NCI-H128 (cell line): ENCODE results near the gene GAL3ST2.
"Not testable (repeated sequence)": the region's sequence is repeated elsewhere in the genome, so short reads cannot be mapped to it uniquely, and the experiment has no call there.

Experiments
- DNase-seq: peaks from one replicate; lab custom pipeline; 2025; ENCODE audit not compliant: unreplicated experiment; lab: John Stamatoyannopoulos, UW

GAL3ST2 gene

DNA sequence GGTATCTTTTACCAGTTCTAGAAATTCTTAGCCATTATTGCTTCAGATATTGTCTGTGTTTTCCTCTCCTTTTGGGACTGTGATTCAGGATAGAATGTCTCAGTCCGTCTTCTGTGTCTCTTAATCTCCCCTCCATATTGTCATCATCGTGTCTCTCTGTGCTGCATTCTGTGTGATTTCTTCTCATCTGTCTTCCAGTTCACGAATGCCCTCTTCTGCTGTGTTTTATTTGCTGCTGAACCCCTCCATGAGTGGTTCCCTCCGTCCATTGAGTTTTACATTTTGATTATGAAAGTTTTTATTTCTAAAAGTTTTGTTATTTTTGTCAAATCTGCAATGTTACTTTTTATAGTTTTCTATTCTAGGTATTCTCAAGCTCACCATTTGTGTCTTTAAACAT, 30.5 kb upstream of the GAL3ST2 start:
- no peak for DNase-seq

DNA sequence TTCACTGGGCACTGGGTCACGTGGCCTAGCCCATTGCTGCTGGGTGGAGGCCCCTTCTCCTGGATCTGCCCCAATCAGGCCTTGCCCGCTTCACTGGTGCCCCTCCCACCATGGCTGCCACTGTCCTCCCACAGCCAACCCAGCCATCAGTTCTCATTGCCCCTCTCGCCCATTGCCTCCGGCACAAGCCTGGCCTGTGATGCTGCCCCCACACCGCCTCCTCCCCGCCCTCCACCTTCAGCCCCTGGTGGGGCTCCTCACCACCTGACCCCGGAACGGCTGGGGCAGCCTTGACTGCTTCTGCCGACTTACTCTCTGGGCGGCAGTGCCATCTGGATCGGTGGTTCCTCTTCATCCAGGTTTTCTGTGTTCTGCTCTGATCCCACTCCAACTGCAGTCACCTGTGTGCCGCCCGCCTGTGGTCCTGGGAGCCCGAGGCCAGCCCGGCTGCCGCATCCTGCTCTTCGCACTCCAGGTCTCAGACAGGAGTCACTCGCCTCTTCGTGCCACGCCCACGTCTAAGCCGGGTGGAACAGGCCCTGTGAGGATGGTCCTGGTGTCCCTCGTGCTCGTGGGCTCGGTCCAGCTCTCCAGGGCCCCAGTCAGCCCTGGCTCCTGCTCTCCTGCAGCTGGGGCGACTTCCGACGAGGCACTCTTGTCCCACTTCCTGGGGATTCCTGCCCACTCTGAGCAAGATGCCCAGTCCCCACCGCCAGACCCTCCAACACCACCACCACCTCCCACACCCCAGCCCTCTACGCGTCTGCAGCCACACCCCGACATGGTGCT, 28.0 kb upstream of the GAL3ST2 start:
- no peak for DNase-seq

DNA sequence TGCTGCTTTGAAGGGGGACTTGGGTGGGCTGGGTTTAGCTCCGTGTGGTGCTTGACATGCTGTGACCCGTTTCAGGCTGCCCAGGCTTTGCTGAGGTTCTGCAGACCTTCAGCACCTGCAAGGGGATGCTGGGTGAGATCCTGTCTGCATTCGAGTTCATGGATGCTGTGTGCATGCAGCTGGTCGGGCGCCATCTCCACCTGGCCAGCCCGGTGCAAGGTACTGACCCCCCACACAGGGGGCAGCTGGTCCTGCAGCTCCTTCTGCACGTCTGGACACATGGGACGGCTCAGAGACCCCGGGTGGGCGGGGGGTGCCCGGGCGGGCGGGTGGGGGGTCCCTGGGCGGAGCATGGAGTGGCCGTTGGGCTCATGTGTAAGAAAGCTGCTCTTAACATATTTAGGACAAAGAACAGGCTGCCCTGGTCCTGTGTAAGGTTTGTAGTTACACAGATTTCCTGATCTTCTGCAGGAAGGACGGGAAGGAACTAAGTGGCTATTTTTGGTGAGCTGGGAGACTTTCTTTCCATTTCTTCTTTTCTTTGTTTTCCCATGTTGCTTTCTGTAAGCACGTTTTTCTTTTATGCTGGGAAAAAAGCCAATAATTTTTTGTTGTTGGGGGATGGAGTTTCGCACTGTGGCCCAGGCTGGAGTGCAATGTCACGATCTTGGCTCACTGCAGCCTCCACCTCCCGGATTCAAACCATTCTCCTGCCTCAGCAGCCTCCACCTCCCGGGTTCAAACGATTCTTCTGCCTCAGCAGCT, 26.4 kb upstream of the GAL3ST2 start:
- DNase-seq: no peak

DNA sequence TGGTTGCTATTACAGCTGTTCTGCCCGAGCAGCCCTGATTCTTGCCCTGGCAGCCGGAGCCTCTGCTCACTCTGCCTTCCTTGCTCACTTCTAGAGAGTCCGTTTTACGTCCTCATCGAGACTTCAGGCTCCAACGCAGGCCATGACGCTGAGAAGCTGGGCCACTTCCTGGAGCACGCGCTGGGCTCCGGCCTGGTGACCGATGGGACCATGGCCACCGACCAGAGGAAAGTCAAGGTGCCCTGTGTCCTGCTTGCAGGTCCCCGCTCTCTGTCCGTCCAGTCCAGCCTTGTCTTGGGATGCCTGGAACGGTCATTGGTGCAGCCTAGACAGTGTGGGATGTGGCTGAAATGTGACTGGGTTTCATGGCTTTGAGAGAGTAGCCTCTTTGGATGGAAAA, 25.5 kb upstream of the GAL3ST2 start:
- no peak for DNase-seq

DNA sequence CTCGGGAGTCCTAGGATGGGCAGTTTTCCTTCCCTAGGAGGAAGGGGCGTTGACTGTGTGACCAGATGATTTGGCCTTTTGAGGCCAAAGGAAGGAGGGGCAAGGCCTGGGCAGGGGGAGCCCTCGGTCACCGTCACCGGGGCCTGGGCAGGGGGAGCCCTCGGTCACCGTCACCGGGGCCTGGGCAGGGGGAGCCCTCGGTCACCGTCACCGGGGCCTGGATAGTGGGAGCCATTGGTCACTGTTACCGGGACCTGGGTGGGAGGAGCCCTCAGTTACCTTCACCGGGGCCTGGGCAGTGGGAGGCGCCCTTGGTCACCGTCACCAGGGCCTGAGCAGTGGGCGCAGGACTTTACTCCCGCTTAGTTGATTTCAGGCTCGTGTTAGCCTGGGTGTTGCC, 24.8 kb upstream of the GAL3ST2 start:
- no peak for DNase-seq

DNA sequence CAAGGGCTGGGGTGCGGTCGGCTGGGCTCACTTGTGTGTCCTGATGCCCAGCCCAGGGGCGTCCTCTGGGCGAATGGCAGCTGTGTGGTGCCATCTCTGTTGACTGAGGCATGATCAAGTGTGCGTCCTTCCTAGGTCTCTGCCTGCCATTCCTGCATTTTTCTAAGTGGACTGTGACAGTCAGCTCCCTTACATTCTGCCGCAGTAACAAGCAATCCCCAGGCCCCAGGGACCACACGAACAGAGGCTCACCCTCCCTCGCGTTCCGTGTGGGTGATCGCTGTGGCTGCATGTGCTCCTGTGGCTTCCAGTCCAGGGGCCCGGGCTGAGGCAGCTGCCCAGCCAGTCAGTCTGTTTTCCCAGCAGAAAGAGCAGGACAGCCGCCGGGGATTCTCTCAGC, 24.4 kb upstream of the GAL3ST2 start:
- no peak for DNase-seq

DNA sequence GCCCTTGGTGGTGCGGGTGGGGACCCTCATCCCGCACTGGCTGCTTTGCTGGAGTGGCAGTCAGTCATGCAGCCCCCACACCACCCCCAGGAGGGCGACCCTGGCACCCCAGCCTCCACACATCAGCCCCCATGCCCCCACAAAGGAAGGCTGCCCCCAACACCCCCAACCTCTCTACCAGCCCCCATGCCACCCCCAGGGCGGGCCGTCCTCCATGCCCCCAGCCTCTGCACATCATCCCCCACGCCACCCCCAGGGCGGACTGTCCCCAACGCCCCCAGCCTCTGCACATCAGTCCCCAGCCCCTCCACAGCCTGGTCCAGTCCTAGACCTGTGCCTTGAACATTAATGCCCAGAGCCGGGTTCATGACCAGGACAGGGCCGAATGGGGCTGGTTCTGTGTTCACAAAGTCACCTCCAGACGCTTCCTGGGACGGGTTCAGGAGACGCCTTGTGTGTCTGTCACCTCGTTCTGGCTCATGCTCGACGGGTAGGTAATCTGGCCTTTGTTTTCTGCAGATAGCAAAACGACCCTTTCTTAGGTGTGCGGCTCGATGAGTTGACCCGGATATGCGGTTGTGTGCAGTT, 23.8 kb upstream of the GAL3ST2 start:
- no peak for DNase-seq

DNA sequence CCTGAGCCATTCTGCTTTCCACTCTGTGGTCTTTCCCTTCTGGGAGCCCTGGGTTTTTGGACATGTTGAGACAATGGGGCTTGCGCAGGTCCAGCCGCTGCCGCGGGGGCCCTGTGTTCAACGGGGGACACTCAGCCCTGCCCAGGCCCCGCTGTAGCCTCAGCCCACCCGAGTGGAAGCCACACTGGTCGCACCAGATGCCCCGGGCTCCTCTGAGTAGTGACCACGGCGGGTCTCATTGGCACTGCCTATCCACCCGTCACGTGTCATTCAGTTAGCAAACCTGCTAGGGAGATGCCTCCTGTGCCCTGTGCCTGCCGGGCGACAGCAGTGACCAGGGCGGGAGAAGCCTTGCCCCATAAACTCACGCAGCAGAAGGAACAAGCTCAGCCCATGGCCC, 23.1 kb upstream of the GAL3ST2 start:
- DNase-seq: no peak

DNA sequence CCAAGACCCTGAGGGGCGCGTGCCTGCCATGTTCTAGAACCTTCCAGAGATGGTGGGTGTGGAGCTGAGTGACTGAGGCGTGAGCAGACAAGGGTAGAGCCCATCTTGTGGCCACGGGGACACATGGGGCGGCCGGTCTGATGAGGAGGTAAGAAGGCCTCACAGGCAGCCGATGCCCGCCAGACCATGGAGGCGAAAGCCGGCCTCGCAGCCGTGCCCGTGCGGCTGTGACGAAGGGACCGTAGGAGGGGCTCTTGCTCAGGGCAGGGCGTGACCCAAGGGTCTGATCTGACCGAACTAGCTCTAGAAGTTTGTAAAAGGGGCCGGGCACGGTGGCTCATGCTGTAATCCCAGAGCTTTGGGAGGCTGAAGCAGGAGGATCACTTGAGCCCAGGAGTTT, 22.6 kb upstream of the GAL3ST2 start:
- no peak for DNase-seq

DNA sequence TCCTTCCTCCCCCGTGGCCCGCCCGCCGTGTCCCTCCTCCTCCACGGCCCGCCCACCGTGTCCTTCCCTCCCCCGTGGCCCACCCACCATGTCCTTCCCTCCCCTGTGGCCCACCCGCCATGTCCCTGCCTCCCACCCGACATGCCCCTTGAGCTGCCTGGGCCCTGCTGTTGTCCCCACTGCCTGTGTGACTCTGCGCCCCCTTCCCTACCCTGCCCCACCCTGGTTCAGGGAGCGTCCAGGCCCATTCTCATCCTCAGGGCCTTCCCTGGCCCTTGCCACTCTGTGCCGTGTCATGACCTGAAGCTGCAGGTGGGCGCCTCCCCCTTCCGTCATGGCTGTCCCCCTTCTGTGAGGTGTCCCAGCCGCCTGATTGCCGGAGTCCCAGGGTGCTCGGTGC, 21.5 kb upstream of the GAL3ST2 start:
- no peak for DNase-seq

DNA sequence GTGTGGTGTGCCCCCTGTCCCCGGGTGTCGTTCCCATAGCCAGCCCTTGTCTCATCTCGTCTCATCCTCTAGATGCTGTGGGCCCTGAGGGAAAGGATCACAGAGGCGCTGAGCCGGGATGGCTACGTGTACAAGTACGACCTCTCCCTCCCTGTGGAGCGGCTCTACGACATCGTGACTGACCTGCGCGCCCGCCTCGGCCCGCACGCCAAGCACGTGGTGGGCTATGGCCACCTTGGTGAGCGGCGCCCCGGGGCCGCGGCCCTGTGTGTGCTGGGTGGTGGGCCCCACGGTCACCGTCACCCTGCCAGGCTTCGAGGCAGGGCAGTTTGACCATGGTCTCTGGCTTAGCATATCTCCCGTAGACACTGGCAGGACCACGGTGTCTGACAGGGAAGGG, 20.8 kb upstream of the GAL3ST2 start:
- DNase-seq: no peak

DNA sequence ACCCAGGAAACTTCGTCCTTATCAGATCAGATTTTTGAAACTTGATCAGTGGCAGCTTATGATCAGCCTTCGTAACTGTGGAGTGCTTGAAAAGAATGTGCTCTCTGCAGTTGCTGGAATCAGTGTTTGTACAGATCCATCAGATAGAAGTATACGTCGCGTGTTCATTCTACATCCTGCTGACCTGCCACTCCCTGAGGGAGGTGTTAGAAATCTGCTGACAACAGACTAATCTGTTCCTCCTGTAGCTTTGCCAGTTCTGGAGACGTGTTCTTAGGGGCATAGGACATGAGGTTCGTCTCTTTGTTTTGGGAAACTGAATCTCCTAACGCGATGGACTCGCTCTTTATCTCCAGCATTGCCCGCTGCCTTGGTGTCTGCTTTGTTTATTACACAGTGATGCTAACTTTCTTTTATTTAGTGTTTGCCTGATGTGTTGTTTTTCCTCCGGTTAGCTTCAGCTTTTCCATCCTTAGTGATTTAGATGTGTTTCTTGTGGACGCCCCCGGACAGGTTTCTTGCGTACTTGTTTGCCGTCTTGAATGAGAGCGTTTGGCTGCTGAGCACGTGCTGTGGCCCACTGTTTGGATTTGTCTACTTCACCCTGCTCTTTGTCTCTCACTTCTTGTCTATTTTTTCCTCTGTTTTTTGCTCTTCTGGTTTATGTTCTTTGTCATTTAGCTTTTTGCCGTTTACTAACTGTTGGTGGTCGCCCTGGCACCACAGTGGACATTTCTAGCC, 17.4 kb upstream of the GAL3ST2 start:
- DNase-seq: no peak

DNA sequence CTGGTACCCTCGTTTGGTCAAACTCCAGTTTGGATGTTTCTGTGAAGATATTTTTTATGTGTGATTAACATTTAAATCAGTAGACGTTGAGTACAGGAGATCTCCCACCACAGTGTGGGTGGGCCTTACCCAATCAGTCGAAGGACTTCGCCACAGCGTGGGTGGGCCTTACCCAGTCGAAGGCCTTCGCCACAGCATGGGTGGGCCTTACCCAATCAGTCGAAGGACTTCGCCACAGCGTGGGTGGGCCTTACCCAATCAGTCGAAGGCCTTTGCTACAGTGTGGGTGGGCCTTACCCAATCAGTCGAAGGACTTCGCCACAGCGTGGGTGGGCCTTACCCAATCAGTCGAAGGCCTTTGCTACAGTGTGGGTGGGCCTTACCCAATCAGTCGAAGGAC, 16.7 kb upstream of the GAL3ST2 start:
- DNase-seq: not testable (repeated sequence)

DNA sequence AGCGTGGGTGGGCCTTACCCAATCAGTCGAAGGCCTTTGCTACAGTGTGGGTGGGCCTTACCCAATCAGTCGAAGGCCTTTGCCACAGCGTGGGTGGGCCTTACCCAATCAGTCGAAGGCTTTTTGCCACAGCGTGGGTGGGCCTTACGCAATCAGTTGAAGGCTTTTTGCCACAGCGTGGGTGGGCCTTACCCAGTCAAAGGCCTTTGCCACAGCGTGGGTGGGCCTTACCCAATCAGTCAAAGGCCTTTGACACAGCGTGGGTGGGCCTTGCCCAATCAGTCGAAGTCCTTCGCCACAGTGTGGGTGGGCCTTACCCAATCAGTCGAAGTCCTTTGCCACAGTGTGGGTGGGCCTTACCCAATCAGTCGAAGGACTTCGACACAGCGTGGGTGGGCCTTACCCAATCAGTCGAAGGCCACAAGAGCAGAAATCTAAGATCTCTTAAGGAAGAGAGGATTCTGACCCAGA, 16.3 kb upstream of the GAL3ST2 start:
- DNase-seq: no peak

DNA sequence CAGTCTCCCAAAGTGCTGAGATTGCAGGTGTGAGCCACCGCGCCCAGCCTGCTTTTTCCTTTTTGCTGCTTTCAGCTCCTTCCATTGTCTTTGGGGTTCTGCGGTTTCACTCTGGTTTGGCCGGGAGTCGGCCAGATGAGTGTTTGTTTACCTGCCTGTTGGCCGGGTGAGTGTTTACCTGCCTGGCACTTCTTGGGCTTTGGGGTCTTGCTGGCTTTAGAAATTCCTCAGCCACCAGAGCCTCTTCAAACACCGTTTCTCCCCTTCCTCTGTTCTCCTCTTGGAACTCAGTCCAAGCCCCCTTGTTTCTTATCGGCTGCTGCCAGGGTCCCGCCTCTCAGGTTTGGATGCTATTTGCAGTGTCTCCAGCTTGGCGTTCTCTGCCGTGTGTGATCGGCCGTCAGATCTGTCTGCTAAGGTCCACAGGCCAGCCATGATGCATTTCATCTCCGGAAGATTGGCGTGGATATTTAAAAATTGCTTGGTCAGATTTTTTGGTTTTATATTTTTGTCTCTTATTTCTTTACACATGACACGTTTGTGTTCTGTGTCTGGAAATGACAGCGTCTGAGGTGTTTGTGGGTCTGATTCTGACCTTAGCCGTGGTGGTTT, 14.2 kb upstream of the GAL3ST2 start:
- DNase-seq: no peak

DNA sequence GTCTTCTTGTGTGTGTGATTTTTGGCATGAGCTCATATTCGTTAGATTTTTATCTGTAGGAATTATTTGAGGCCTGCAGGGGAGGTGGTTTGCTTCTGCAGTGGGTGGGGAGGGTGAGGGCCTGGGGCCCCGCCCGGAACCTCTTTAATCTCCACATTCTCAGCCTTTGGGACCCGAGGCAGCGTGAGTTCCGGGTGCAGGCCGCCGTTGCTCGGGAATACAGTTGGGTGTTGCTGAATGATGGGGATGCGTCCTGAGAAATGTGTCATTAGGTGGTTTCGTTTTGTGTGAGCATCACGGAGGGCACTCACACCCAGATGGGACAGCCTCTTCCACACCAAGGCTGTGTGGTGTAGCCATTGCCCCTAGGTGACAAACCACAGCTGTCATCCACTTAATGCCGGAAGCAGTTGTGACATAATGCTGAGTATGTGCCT, 13.7 kb upstream of the GAL3ST2 start:
- DNase-seq: no peak

DNA sequence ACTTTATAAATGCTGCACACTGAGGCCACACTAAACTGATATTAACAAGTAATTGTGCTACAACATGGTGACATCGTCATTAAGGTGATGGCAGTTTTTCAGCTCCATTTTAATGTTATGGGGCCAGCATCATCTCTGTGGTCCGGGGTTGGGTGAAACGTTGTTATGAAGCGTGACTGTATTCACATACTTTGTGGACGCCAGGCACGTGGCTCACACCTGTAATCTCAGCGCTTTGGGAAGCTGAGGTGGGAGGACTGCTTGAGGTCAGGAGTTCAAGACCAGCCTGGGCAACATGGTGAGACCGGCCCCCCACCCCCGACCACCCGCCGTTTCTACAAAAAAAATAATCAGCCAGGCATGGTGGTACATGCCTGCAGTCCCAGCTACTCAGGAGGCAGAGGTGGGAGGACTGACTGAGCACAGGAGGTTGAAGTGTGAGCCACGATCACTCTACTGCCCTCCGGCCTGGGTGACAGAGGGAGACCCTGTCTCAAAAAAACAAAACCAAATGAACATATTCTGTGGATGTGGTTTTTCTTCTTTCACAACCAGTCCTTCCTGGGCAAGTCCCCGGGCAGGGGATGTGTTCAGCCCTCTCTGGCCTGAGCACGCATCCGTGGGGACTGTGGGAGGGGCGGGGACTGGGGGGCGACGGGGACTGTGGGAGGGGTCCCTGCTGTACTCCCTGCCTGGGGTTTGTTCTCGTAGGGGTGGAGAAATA, 12.9 kb upstream of the GAL3ST2 start:
- no peak for DNase-seq

DNA sequence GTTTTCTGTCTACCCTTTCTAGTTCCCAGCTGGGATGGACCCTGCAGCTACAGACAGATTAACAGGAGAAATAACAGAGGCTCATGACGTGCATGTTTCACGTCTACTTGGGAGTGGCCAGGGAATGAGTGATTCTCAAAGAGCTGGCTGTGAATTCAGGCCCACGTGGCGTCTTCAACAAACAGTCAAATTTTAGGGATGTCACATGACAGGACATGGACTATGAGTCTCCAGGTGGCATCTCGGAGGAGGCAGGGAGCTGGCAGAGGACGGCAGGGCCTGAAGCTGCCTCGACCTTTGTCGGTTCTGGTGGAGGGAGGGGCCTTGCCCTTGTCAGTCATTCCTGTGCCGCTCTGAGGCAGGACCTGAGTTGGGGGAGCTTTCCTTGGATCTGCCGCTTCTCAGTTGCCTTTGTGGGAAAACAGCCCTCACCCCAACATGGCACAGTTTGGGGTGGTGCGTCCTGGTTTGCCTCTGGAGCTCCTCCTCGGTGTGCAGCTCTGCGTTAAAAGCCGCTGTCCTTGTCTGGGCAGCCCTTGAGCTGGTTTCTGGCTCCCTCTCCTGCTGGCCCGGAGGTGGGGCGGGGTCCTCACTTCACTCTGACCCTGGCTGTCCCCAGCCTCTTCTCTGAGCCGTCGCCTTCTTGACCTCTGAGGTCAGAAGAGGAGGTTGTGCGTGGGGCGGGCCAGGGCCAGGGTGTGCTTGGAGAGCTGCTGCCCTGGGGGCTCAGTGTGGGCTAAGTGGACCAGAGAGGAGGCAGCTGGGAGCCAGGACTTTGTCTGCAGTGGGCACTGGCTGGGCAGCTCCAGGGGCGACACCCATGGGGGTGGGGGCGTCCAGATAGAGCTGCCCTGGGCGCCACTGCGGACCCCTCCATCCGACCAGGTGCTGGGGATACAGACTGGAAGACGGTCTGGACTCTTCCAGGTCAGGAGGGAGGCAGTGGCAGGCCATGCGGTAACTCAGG, 12.1 kb upstream of the GAL3ST2 start:
- DNase-seq: no peak
